Calu3 (cell line): ENCODE results near the gene DUSP9. TPM values are rescaled to one million over a fixed set of nuclear protein-coding genes. Genes with fewer than 3 reads are reported as not detected.

Experiments used
- BruUV-seq: library from RNA; stranded (reverse); fragments of 400-500 nt; replicated peaks from 2 replicates; lab custom pipeline; 2021; lab: Mats Ljungman, UMichigan
- CTCF ChIA-PET: fragments of 300-600 bp; sonication (Branson Sonifier 250); formaldehyde crosslinking; loops from one replicate; lab custom pipeline; 2022; ENCODE audit warnings: antibody characterized with exemption; lab: Charles Lee
- DNase-seq: peaks from one replicate; pipeline ENCODE4 v3.0.0; 2022
- H3K27ac Mint-ChIP-seq: one replicate; pipeline ENCODE4 v1.8.0; 2022; ENCODE audit warnings: mixed read lengths; ENCODE audit not compliant: unreplicated experiment
- H3K27me3 Mint-ChIP-seq: one replicate; pipeline ENCODE4 v1.8.0; 2022; ENCODE audit warnings: mixed read lengths; ENCODE audit not compliant: unreplicated experiment
- H3K36me3 Mint-ChIP-seq: one replicate; pipeline ENCODE4 v1.8.0; 2022; ENCODE audit warnings: mild to moderate bottlenecking, moderate library complexity, mixed read lengths; ENCODE audit not compliant: insufficient read depth, unreplicated experiment
- H3K4me1 Mint-ChIP-seq: one replicate; pipeline ENCODE4 v1.8.0; 2022; ENCODE audit warnings: mild to moderate bottlenecking, low read depth, mixed read lengths; ENCODE audit not compliant: unreplicated experiment
- H3K4me3 Mint-ChIP-seq: one replicate; pipeline ENCODE4 v1.8.0; 2022; ENCODE audit warnings: mild to moderate bottlenecking, low read depth, moderate library complexity, mixed read lengths; ENCODE audit not compliant: unreplicated experiment
- H3K9me3 Mint-ChIP-seq: one replicate; pipeline ENCODE4 v1.8.0; 2022; ENCODE audit warnings: low read depth, mixed read lengths; ENCODE audit not compliant: unreplicated experiment
- CTCF ChIP-seq: fragments of 200-600 bp; IDR thresholded peaks from one replicate; pipeline ENCODE4 v1.8.0; 2022; ENCODE audit warnings: antibody characterized with exemption; ENCODE audit not compliant: unreplicated experiment
- intact Hi-C: fragments of 100-400 bp; cut with micrococcal nuclease; formaldehyde crosslinking; loops from one replicate; pipeline ENCODE4 v1.10.0; 2022; ENCODE audit not compliant: unreplicated experiment
- total RNA-seq: library from RNA; stranded (reverse); gene quantifications from 2 replicates; pipeline ENCODE4 v1.2.3, GENCODE V29; 2022

The DUSP9 gene
- total RNA-seq, 1 experiment from 2014 or later: 0.19 TPM

- Mint-ChIP-seq H3K4me1 (no peaks in the 10 kb centered on the region), H3K36me3 (peaks cover 11% of the 10 kb centered on the region), H3K27ac (no peak overlapping the region), H3K9me3 (no peaks in the 10 kb centered on the region), H3K4me3 (no peak overlapping the region), H3K27me3 (peaks cover 70% of the 10 kb centered on the region)
- no peak for TF ChIP-seq CTCF
- CTCF ChIA-PET: interaction anchor here (1.3 to 1.5 kb wide), 2 partner anchors 59 to 100 kb away, joined by 3 to 4 read pairs; no protein-coding TSS in a partner anchor
- intact Hi-C loops: no loop called here
- BruUV-seq: no TSS peak
- no peak for DNase-seq
Observed at GRCh38 chrX:153608806-153609205, 38.2 kb upstream of the DUSP9 start.

DNA sequence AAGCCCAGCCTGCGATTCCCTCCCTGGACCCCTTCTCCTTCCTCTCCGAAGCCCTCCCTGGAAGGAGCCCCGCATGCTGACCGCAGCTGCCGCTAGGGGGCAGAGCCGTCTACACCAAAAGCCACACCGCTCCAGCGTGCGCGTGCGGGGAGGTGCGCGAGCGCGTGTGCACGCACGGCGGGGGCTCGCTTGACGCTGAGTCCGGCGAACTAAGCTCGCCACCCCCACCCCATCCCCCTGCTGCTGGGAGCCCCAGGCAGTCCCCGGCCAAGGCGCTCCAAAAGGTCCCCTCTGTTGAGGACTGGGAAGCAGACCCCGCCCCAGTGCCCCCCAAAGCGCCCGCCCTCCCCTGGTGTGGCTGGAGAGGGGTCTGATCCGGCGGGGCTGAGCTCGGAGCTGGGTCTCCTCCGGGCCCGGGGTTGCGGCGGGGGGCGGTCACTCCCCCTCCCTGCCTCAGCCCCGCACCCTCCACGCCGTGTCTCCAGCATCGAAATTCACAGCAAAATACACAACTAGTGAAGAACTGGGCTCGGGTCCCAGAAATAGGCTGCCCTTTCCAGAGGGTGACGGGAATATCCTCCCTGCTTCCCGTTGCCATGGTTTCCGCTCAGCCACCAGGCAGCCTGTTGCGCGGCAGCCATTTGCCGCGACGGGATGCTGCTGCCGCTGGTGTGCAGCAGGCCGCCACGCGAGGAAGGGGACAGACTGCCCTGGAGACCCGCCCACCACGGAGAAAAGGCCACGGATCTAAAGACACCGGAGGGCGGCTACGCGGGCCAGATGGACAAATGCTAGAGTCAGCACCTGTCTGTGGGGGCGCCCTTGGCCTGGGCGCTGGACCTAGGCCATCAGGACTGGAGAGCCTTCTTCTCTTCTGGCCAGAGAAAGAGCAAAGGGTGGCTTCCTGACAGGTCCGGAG lies 36.8 kb upstream of the DUSP9 start:
- Mint-ChIP-seq H3K4me1 (no peaks in the 10 kb centered on the region), H3K36me3 (peaks cover 5% of the 10 kb centered on the region), H3K27ac (no peak overlapping the region), H3K4me3 (peak overlapping the region; percentile 64), H3K9me3 (no peaks in the 10 kb centered on the region), H3K27me3 (peaks cover 72% of the 10 kb centered on the region)
- TF ChIP-seq CTCF: peak; percentile 90
- no TSS peak for BruUV-seq
- DNase-seq: peak; percentile 78
- CTCF ChIA-PET: interaction anchor here (1.5 kb wide), 2 partner anchors 39 to 58 kb away, joined by 4 read pairs; no protein-coding TSS in a partner anchor
- intact Hi-C loops: no loop called here

GRCh38 chrX:153610836-153611213 lies 36.2 kb upstream of the DUSP9 start:
- TF ChIP-seq CTCF: no peak
- Mint-ChIP-seq H3K4me3 (peak overlapping the region; percentile 64), H3K36me3 (peaks cover 5% of the 10 kb centered on the region), H3K4me1 (no peaks in the 10 kb centered on the region), H3K9me3 (no peaks in the 10 kb centered on the region), H3K27me3 (peaks cover 72% of the 10 kb centered on the region), H3K27ac (no peak overlapping the region)
- CTCF ChIA-PET: interaction anchor here (1.5 kb wide), 1 partner anchor 39 kb away, joined by 4 read pairs; no protein-coding TSS in a partner anchor
- intact Hi-C loops: no loop called here
- no TSS peak for BruUV-seq
- DNase-seq: no peak

GRCh38 chrX:153611298-153612095 lies 35.5 kb upstream of the DUSP9 start:
- H3K9me3 Mint-ChIP-seq: no peaks in the 10 kb centered on the region
- intact Hi-C loops: loop anchor here (2.0 kb wide), 1 partner anchor 51 kb away; no protein-coding TSS in a partner anchor
- CTCF ChIA-PET: interaction anchor here (0.7 to 1.5 kb wide), 2 partner anchors 11 to 38 kb away, joined by 4 read pairs; no protein-coding TSS in a partner anchor
- no TSS peak for BruUV-seq
- no peak overlapping the region for H3K4me3 Mint-ChIP-seq
- peaks cover 5% of the 10 kb centered on the region for H3K36me3 Mint-ChIP-seq
- H3K4me1 Mint-ChIP-seq: no peaks in the 10 kb centered on the region
- H3K27ac Mint-ChIP-seq: no peak overlapping the region
- H3K27me3 Mint-ChIP-seq: peaks cover 72% of the 10 kb centered on the region
- DNase-seq: no peak
- no peak for TF ChIP-seq CTCF
